Stimulated activated CD4-positive, alpha-beta T cell treated with anti-CD3 and anti-CD28 coated beads, TNF-alpha, amount 100 ng/mL, for 48 hours (primary cell): ENCODE measurements around the gene TRIM52.

Source experiments
- DNase-seq, 3 donors: peaks; one replicate each; pipeline ENCODE4 v3.0.0-alpha.2; 2020; ENCODE audit warnings: low read depth in 3 of 3

Gene TRIM52

DNA sequence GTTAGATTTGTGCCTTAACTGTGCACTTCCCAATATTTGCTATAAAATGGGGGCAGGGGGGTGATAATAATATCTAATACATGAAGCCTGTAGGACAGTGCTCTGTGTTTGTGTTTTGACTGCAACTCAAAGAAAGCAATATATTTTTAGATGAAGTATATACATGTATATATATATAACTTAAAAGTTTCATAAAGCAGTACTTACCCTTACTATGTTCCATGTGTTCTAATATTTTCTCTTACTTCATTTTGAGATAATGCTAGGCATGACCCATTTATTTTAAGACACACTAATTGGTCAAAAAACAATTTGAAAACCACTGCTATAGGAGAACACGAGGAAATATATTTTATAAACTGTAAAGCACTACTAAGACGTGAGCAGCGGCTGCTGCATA lies 2.4 kb downstream of the TRIM52 start:
- DNase-seq: no peak

DNA sequence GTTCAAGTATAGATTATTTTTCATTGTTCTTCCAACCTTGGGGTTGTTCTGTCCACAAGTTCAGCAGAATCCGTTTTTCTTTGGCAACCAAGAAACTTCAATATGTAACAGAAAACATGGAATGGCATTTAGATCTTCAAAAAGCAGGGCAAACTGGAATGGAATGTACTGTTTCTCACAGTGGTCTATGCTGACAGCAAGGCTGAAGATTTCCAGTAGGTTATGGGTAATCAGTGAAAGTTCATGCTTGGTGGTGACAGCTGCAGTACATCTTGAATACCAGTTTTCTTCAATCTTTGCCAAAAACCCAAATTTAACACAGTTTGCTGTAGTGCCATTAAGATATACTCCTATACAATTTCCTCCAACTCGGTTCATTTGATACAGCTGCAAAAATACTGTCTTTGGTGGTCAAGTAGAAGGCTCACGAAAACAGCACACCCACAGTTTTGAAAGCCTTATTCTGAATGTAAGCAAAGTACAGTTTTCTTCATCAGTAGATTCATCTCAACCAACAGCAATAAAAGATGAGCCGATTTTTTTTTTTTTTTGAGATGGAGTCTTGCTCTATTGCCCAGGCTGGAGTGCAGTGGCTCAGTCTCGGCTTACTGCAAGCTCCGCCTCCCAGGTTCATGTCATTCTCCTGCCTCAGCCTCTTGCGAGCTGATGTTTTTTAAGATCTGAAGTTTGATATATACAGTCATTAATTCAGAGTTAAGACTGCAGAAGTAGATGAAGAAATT lies 4.9 kb downstream of the TRIM52 start:
- DNase-seq: no peak

DNA sequence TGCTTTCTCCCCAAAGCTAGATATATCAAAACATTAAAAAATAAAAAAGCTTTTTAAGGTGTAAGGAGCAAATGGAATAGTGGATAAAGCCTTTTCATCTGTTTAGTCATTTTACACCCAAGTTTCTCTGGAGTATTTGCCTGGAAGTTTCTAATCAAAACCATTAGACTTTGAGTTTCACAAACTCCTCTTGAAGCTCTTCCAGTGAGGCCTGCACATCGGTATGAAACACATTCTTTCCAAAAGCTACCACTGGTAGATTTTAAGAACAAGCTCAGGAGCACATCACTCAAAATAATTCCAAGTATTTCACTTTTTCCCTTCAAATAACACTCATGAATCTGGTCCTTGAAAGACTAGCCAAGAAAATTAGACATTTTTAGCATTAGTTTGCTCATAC lies 5.7 kb downstream of the TRIM52 start:
- no peak for DNase-seq

DNA sequence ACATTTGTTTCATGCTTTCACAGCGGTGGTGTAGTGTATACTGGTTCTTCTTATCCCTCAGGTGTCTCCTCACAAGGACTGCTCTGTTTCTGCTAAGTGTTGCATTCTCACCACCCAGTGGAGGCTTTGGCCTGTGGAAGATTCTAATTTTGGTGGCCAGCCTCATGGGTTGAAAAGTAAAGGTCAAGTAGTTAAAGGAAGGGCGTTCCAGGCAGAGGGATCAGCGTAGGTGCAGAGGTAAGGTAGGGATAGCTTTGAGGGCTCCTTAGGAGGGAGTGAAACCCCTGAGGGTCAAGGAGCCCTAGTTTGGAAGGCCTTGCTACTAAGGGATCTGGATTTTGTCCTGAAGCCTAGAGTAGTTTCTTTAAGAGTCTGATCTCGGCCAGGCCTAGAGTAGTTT lies 12.7 kb downstream of the TRIM52 start:
- DNase-seq: no peak

GRCh38 chr5:181246276-181247049 lies 14.5 kb downstream of the TRIM52 start:
- DNase-seq: peak; percentile 75 to 81 (median 75)

DNA sequence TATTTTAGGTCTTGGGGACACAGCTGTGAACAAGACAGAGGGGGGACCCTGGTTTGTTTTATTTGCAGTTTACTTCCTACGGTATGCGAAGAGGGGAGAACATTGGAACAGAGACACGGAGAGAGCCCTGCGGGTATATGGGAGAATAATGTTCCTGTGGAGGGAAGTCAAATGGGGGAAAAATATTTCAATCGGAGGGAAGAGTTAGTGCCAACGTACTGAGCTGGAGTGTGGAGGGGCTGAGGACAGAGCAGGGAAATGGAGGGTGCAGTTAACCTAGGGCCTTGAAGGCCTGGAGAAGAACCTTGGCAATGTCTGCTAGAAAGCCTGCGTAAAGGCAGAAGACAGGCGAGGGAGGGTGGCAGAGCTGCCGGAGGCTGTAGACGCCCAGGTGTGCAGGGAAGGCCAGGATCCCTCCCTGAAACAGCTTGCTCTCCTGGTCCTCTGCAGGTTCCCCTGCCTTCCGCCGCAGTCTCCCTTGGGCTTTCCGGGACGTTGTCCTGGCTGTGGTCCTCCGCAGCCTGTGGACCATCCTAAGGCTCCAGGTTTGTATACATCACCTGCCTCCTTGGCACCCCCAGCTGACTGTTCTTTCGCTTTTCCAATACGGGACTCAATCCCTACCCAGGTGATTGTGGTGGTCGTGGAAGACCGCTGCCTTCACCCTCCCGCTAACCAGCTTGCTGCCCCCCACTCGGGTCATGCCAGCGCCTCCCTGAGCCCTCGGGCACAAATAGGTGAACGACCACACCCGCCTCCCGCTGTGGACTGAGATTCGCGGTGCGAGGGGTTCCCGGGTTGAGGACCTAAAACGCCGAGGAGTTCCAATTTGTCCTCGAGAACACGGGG lies 15.3 kb downstream of the TRIM52 start:
- no peak for DNase-seq

- peak; percentile 75 to 84 (median 83) for DNase-seq
These were observed 17.2 kb downstream of the TRIM52 start, which contains the start of gene RACK1 for GRCh38 chr5:181243564-181244343. TSS of gene RACK1 (minus strand) at chr5:181243906. CDS start at chr5:181243800, 106 bp downstream.

- DNase-seq: no peak
These were observed 17.9 kb downstream of the TRIM52 start for GRCh38 chr5:181243018-181243563.

- DNase-seq: no peak
These were observed 18.9 kb downstream of the TRIM52 start for GRCh38 chr5:181242031-181242451.

- DNase-seq: no peak
These were observed 19.5 kb downstream of the TRIM52 start for GRCh38 chr5:181241393-181241975.

DNA sequence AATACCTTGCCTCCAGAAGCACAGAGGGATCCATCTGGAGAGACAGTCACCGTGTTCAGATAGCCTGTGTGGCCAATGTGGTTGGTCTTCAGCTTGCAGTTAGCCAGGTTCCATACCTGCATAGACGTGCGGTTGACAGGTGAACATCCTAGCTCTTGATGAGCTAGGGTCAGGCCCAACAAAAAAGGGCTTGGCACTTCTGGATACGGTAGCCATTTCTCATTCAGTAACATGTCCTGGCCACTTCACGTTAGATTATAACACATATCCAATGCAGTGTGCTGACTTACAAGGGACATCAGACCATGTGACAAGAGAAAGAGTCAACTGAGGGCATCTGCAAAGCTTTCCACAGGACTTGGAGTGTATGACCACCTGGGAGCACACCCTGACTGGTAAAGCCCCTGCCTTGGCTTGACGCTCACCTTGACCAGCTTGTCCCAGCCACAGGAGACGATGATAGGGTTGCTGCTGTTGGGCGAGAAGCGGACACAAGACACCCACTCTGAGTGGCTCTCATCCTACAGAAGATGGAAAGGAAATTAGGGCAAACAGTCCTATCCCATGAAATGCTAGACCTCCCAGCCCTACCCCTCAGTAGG lies 21.8 kb downstream of the TRIM52 start:
- DNase-seq: no peak

DNA sequence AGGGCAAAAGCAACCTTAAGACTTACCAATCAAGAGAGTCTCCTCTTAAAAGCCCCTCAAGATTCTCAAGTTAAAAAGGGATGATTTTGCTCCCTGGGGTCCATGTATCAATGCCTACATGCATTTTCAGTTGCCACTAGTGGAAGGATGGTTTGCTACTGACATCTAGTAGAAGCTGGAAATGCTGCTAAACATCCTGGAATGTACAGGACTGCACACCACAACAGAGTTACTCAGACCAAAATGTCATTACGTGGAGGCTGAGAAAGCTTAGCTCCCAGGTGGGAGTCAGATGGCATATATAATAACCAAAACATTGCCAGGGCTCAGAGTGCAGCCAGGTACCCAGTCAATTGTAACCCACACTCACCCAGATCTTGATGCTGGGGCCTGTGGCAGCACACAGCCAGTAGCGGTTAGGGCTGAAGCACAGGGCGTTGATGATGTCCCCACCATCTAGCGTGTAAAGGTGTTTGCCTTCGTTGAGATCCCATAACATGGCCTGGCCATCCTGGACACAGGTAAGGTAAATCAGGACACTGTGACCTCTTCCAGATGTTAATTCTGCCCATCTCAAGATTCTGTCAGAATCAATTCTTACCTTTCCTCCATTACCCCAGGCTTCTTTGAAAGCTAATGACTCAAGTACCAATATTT lies 23.1 kb downstream of the TRIM52 start:
- no peak for DNase-seq

GRCh38 chr5:181236954-181237641 lies 23.8 kb downstream of the TRIM52 start:
- DNase-seq: no peak

GRCh38 chr5:181236471-181236870 lies 24.5 kb downstream of the TRIM52 start:
- DNase-seq: no peak

DNA sequence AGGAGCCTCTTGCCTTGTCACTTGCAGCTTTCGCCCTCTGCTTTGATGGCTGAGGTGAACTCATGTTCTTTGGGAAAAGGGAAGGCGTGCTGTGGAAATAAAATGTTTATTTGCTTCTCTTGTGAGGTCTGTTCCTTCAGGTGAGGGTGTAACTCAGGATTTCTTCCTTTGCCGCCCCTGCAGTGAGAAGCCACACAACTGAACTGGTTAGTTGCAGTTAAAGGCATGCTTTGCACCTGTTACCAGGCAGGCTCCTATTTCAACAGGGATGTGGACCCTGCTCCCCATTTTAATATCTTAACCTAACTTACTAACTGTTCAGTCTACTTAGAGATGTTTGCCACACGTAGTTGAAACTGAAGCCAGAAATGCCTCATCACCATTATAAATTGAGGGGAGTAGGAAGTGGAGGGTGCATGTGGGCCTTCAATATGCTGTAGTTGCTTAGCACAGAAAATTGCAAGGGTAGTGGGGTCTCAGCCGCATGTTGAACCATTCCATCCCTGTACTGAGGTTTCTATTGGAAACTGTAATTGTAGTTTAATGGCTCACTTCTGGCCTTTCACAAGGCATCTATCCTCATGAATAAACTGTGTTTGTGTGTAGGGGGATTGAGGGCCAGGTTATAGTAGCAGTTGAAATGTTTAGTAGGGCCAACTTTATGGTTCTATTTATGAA lies 25.1 kb downstream of the TRIM52 start:
- no peak for DNase-seq

GRCh38 chr5:181235323-181235688 lies 25.6 kb downstream of the TRIM52 start:
- DNase-seq: no peak

GRCh38 chr5:181234455-181235306 lies 26.3 kb downstream of the TRIM52 start:
- no peak for DNase-seq
